HCT116 (cell line): ENCODE data around the gene ASAP2.

Source experiments
- ATF3 ChIP-seq: IDR thresholded peaks from 2 replicates; pipeline ENCODE4 v1.6.1; 2012
- CTCF ChIP-seq, 3 experiments: fragments of 200-600 bp in 1 of 3; sonication (generic) in 1 of 3; IDR thresholded peaks in 2 of 3; conservative IDR thresholded peaks in 1 of 3; 2 replicates each; pipeline ENCODE4 v1.5.1; 2012 to 2017; ENCODE audit warnings: low read depth in 2 of 3, low read length in 2 of 3, antibody characterized with exemption in 1 of 3, borderline replicate concordance in 1 of 3, control low read depth in 1 of 3, mild to moderate bottlenecking in 1 of 3, mixed read lengths in 1 of 3, mixed run types in 1 of 3, moderate library complexity in 1 of 3; ENCODE audit not compliant: insufficient read depth in 1 of 3
- ELF1 ChIP-seq: IDR thresholded peaks from 2 replicates; pipeline ENCODE4 v1.6.1; 2012; ENCODE audit warnings: low read depth, borderline replicate concordance
- EZH2 ChIP-seq: fragments of 200-600 bp; sonication (generic); IDR thresholded peaks from 2 replicates; pipeline ENCODE4 v1.6.1; 2017; ENCODE audit warnings: antibody characterized with exemption, mixed run types
- EZH2phosphoT487 ChIP-seq: fragments of 200-600 bp; IDR thresholded peaks from 2 replicates; pipeline ENCODE4 v1.6.1; 2018; ENCODE audit warnings: antibody characterized with exemption, borderline replicate concordance
- POLR2A ChIP-seq: IDR thresholded peaks from 2 replicates; pipeline ENCODE4 v1.7.0; 2011; ENCODE audit warnings: borderline replicate concordance; ENCODE audit not compliant: insufficient read depth, insufficient read length; ENCODE audit errors: extremely low read depth
- POLR2AphosphoS5 ChIP-seq: IDR thresholded peaks from 2 replicates; pipeline ENCODE4 v1.6.1; 2011; ENCODE audit warnings: mild to moderate bottlenecking, low read depth, low read length, moderate library complexity
- RAD21 ChIP-seq: IDR thresholded peaks from 2 replicates; pipeline ENCODE4 v1.6.1; 2012; ENCODE audit warnings: low read depth, mild to moderate bottlenecking
- REST ChIP-seq: IDR thresholded peaks from 2 replicates; pipeline ENCODE4 v1.6.1; 2012; ENCODE audit warnings: low read depth
- SIN3A ChIP-seq: IDR thresholded peaks from 2 replicates; pipeline ENCODE4 v1.6.1; 2012; ENCODE audit warnings: low read depth
- TCF7L2 ChIP-seq: IDR thresholded peaks from 2 replicates; pipeline ENCODE4 v1.7.0; 2011; ENCODE audit warnings: borderline replicate concordance, inconsistent platforms; ENCODE audit not compliant: insufficient read depth, insufficient read length; ENCODE audit errors: extremely low read depth
- YY1 ChIP-seq: IDR thresholded peaks from 2 replicates; pipeline ENCODE4 v1.6.1; 2011; ENCODE audit warnings: low read length, low read depth, moderate library complexity, mild to moderate bottlenecking; ENCODE audit not compliant: insufficient replicate concordance; ENCODE audit errors: extremely low read depth

- TF ChIP-seq EZH2phosphoT487 (no peak), EZH2 (no peak), CTCF (IDR thresholded peaks at IDR 0.05 in 2 of 3, conservative IDR thresholded peaks at IDR 0.05 in 1 of 3; ENCODE audit: borderline replicate concordance in 1 of 3, insufficient read depth in 1 of 3, low read depth in 2 of 3, low read length in 2 of 3) (no peak), POLR2AphosphoS5 (no peak), POLR2A (no peak), RAD21 (no peak), YY1 (no peak), TCF7L2 (no peak), ATF3 (no peak), ELF1 (no peak), REST (no peak), SIN3A (no peak)
These were observed 92.0 kb downstream of the ASAP2 start for GRCh38 chr2:9298583-9298982.
